GM19468 (cell line): Measurements from ENCODE around the gene GPI.

Experiments used
- ATAC-seq: cut with Tn5 transposase; IDR thresholded peaks from one replicate; pipeline ENCODE4 v1.9.1; 2021; ENCODE audit warnings: mild to moderate bottlenecking, moderate library complexity, moderate number of reproducible peaks; ENCODE audit not compliant: unreplicated experiment; ENCODE audit errors: extremely low read depth

The GPI gene

GRCh38 chr19:34337739-34338138, 27.3 kb upstream of the GPI start:
- no peak for ATAC-seq

GRCh38 chr19:34341935-34342680, 22.9 kb upstream of the GPI start:
- no peak for ATAC-seq

- ATAC-seq, result no peak
Observed at GRCh38 chr19:34343751-34344150, 21.2 kb upstream of the GPI start.

- ATAC-seq, result no peak
Observed at GRCh38 chr19:34345947-34346351, 19.0 kb upstream of the GPI start.

GRCh38 chr19:34347561-34348165, 17.3 kb upstream of the GPI start:
- ATAC-seq, result no peak

DNA sequence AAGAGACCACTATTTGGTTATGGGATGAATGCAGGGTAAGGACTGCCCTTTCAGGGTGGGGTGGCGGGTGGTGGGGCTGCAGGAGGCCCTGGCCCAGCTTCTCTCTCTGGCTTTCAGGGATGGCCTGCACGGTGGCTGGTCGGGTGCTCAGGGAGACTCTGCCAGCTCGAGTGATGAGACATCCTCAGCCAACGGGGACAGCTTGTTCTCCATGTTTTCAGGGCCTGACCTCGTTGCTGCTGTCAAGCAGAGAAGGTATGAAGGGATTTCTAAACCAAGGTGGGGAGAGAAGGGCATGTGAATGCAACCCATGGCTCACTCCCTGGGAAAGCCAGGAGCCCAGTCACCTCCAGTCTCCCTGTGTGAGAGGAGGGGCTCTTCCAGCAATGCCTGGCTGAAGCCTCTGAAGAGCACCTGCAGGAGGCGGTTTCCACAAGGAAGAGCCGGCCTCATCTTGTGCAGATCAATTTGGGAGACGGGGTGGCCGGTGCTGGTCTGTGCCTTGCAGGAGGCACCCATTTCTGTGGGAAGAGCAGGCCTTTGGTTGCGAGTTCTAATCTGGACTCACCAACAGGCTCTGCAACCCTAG, 16.0 kb upstream of the GPI start:
- no peak for ATAC-seq

DNA sequence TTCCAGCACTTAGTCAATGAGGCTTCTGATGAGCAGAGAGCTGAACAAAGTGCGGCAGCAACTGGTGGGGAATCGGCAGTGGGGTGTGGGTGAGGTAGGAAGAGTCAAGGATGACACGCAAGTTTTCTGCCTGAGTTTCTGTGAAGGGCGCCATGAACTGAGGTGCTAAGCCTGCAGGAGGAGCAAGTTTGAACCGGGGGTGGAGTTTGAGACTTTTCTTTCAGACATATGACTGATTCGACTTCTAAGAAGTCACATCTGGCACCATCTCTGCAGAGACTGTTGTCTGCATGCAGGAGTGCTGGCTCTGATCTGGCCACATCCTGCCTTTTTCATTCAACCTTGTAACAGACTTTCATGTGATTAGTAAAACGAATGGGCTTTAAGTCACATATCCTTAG, 14.8 kb upstream of the GPI start:
- no peak for ATAC-seq

- no peak for ATAC-seq
Observed at GRCh38 chr19:34351382-34351826, 13.6 kb upstream of the GPI start.

GRCh38 chr19:34353546-34353945, 11.4 kb upstream of the GPI start:
- no peak for ATAC-seq

- ATAC-seq, result no peak
Observed at GRCh38 chr19:34355201-34355600, 9.8 kb upstream of the GPI start.

DNA sequence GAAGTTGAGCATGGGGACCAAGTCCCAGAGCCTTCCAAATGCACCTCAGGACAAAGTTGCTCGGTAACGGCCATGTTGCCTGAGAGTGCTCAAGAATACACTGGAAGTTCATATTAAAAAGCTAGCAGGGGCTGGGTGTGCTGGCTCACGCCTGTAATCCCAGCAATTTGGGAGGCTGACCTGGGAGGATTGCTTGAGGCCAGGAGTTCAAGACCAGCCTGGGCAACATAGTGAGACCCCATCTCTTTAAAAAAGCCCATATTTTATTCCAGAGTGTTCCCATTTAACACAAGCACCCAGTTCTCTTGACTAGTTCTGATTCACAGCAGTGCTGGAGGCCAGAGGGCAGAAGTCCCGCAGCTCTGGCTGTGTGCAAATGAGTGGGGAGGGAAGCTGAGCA, 8.1 kb upstream of the GPI start:
- ATAC-seq, result no peak

- no peak for ATAC-seq
Observed at GRCh38 chr19:34357431-34357830, 7.6 kb upstream of the GPI start.

DNA sequence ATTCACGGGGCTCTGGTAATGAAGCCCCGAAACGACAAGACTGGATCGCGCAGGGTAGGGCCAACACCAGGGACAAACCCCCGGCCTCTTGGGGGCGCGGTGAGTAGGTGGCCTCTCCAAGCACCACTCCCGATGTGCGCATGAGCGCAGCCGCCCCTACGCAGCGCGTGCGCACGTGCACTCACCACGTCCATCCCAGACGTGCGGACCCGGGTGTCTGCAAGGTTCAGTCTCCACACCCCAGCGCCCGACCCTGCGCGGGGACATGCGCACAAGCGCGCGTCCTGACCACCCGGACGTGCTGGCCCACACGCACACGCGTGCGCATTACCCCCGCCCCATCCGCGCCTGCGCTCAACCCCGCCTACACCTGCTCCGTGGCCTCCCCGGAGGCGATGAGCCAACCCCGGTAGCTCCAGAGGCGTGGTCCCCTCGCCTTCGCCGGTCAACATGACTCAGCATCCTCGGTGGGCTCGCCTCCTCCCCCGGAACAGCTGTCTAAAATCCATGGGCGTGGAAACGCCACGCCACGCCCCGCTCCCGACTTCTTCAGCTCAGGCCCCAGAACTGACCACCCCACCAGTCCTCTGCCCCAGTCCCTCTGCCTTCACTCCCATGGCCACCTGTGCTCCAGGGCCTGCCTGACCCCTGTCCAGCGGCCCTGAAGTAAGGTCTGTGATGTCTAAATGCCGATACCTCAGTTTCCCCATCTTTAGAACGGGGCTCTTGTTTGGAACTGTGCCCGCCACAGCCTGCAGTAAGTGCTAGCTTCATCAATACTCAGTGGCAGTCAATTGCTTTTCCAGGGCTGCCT, 5.6 kb upstream of the GPI start:
- ATAC-seq, result peak; percentile 92

- ATAC-seq, result no peak
Observed at GRCh38 chr19:34359954-34360315, 5.1 kb upstream of the GPI start.

GRCh38 chr19:34360354-34360909, 4.6 kb upstream of the GPI start:
- ATAC-seq, result no peak

DNA sequence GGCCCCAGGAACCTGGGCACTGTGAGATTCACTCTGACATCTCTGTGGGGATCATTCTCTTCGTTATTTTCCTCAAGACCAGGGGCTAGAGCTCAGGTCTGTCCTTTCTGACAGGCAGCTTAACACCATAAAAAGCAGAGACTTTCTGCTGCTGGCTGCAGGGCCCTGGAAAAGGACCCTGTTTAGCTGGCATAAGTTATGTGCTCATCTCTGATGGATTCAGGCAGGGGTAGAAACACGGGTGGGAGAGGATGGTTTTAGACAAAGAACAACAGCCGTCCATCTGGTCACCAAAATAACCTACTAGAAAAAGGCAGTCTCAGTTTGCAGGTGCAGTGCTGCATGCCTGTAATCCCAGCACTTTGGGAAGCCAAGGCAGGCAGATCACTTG, 2.3 kb upstream of the GPI start:
- no peak for ATAC-seq

DNA sequence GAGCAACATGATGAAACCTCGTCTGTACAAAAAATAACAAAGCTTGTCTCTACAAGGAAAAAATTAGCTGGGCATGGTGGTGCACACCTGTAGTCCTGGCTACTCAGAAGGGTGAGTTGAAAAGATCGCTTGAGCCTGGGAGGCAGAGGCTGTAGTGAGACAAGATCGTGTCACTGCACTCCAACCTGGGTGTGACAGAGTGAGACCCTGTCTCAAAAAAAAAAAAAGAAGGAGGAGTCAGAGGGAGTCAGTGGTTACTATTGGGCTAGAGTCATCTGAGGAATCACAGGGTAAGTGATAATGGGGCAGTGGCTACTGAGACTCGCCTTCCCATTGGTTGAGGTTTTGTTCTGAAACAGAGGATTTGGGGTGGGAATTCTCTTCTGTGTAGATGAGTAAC, 1.9 kb upstream of the GPI start:
- no peak for ATAC-seq

DNA sequence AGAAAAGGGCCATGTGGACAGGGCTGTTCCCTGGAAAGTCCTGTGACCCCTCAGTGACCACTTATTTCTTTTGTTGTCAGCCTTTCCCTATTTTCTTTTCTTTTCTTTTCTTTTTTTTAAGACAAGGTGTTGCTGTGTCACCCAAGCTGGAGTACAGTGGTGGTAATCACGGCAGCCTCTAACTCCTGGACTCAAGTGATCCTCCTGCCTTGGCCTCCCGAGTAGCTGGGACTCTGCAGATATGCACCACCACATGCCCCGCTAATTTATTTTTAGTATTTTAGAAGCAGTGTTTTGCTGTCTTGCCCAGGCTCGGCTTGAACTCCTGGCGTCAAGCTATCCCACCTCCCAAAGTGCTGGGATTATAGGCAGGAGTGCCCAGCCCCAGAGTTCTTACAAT, 1.1 kb upstream of the GPI start:
- ATAC-seq, result no peak

- no peak for ATAC-seq
Observed at GRCh38 chr19:34364462-34364829, 550 bp upstream of the GPI start.

- no peak for ATAC-seq
Observed at GRCh38 chr19:34365463-34366401, 736 bp downstream of the GPI start.
